GM21786 (cell line): ENCODE results near the gene SHANK1.

ENCODE experiments used
- ATAC-seq: cut with Tn5 transposase; IDR thresholded peaks from one replicate; pipeline ENCODE4 v1.9.1; 2021; ENCODE audit not compliant: unreplicated experiment

Gene SHANK1

GRCh38 chr19:50729894-50730293, 10.3 kb upstream of the SHANK1 start:
- no peak for ATAC-seq

GRCh38 chr19:50728084-50728737, 8.6 kb upstream of the SHANK1 start:
- ATAC-seq: no peak

- no peak for ATAC-seq
Measured at GRCh38 chr19:50725911-50726230, 6.3 kb upstream of the SHANK1 start.

GRCh38 chr19:50725218-50725910, 5.8 kb upstream of the SHANK1 start:
- no peak for ATAC-seq

GRCh38 chr19:50724522-50725217, 5.1 kb upstream of the SHANK1 start:
- peak; percentile 76 for ATAC-seq

GRCh38 chr19:50723735-50724521, 4.3 kb upstream of the SHANK1 start:
- no peak for ATAC-seq

GRCh38 chr19:50723069-50723468, 3.5 kb upstream of the SHANK1 start, which contains the start of gene CLEC11A:
TSS of gene CLEC11A (plus strand) at chr19:50723364. CDS start at chr19:50723526, 162 bp downstream.
- no peak for ATAC-seq

GRCh38 chr19:50722201-50723013, 2.8 kb upstream of the SHANK1 start:
- ATAC-seq: no peak

GRCh38 chr19:50721441-50722137, 2.0 kb upstream of the SHANK1 start:
- no peak for ATAC-seq

GRCh38 chr19:50720921-50721381, 1.3 kb upstream of the SHANK1 start:
- no peak for ATAC-seq

- ATAC-seq: no peak
Measured at GRCh38 chr19:50720181-50720920, 749 bp upstream of the SHANK1 start.

GRCh38 chr19:50719119-50719435, 525 bp downstream of the SHANK1 start:
- no peak for ATAC-seq

GRCh38 chr19:50718255-50719118, 1.1 kb downstream of the SHANK1 start:
- ATAC-seq: no peak

- ATAC-seq: no peak
Measured at GRCh38 chr19:50717891-50718254, 1.7 kb downstream of the SHANK1 start.

GRCh38 chr19:50717026-50717723, 2.4 kb downstream of the SHANK1 start:
- ATAC-seq: no peak

- no peak for ATAC-seq
Measured at GRCh38 chr19:50716178-50717025, 3.2 kb downstream of the SHANK1 start.
